GM21423 (cell line): ENCODE data around the gene OR2T1.
"Not testable (repeated sequence)": the region's sequence is repeated elsewhere in the genome, so short reads cannot be mapped to it uniquely, and the experiment has no call there.

Source experiments
- ATAC-seq: cut with Tn5 transposase; IDR thresholded peaks from one replicate; pipeline ENCODE4 v1.9.1; 2021; ENCODE audit warnings: mild to moderate bottlenecking, moderate library complexity; ENCODE audit not compliant: unreplicated experiment

OR2T1 gene, protein sequence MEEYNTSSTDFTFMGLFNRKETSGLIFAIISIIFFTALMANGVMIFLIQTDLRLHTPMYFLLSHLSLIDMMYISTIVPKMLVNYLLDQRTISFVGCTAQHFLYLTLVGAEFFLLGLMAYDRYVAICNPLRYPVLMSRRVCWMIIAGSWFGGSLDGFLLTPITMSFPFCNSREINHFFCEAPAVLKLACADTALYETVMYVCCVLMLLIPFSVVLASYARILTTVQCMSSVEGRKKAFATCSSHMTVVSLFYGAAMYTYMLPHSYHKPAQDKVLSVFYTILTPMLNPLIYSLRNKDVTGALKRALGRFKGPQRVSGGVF

DNA sequence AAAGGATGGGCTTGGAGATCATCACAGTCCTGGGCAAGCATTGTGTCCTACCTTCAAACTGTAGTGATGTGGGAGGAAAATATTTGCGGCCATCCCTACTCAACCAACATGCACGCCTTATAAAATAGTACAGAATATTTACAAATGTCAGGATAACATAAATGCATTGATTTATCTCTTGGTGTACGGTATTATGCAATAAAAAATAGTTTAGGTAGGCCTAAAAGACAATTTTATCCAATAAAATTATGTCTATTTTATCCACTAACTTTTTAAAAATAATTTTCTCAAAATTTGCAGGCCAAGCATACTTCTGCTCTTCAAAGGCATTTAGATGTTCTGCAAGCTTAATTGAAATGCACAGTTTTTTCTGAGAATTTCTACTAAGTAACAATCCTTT is at the start of gene OR2T1:
Gene OR2T1, plus strand, starts transcription at position 301 of the 400 bp plus-strand sequence. CDS start 3,100 bp downstream, outside the sequence.
- no peak for ATAC-seq

- ATAC-seq: no peak
Observed at GRCh38 chr1:248359415-248359814, 43.4 kb upstream of the OR2T1 start.

DNA sequence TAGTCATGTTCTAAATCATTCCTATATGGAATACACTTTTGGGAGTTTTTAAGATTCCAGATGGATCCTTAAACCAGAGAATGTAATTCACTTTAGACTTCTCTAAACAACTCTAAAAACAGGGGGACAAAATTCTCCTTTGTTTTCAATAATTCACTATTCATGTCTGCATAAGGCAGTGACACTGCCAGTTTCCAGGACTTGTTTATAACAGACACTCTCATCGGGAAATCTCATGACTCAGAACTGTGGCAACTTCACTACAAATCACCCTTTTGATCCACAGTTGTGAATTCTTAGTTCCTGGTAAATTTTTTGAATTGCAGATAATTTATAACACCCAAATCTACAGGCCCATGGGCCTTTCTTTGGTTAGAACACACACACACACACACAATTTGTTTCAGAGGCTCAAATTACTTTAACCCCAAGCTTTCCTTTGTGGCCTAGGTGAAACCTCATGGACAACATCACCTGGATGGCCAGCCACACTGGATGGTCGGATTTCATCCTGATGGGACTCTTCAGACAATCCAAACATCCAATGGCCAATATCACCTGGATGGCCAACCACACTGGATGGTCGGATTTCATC is 41.6 kb upstream of the OR2T1 start, which contains the start of gene OR2T4:
Gene OR2T4, plus strand, starts transcription at position 545 of the 595 bp plus-strand sequence. Its CDS starts 0 bp downstream, at position 545.
- no peak for ATAC-seq

GRCh38 chr1:248366609-248367008 is 36.2 kb upstream of the OR2T1 start:
- no peak for ATAC-seq

DNA sequence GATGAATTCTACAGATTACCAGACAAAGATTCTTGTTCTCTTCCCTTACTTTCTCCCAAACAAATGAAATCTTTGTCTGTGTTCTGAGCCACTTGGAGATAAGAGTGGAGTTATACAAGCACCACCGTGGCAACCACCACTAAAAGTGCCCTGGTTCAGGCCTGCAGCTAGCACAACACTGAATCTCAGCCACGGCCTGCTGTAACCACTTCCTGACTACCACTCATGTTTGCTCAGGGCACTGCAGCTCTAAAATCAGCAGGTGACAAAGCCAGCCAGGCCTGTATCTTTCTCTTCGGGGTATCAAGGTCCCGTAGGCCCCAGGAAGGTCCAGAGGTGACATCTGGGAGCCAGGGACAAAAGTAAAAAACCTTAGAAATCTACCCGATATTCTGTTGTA is 30.5 kb upstream of the OR2T1 start:
- no peak for ATAC-seq

GRCh38 chr1:248373761-248374160 is 29.1 kb upstream of the OR2T1 start:
- no peak for ATAC-seq

GRCh38 chr1:248375446-248375845 is 27.4 kb upstream of the OR2T1 start, which contains the start of gene OR2T6:
Gene OR2T6, plus strand, starts transcription at chr1:248375746. Its CDS starts 11,863 bp downstream, at chr1:248387609.
- ATAC-seq: no peak

DNA sequence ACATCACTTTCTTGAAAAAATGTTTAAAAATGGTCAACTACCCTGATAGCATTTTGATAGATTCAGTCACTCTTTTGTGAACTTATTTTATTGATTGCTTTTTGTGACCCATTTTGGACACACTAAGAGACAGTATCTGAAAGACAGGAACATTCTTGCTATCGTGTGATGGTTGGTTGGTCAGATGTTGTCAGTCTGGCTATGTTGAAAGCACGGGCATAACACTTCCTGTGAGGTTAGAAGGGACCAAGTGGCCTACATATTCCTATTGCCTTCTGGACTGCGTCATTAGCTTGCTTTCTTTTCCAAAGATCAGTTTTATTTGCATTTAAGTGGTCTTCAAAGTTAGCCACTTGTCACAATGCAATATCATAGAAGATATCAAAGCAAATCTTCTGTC is 25.9 kb upstream of the OR2T1 start:
- ATAC-seq: no peak

GRCh38 chr1:248380854-248381253 is 22.0 kb upstream of the OR2T1 start:
- ATAC-seq: no peak

- no peak for ATAC-seq
Observed at GRCh38 chr1:248388426-248388825, 14.4 kb upstream of the OR2T1 start.

GRCh38 chr1:248393050-248393449 is 9.8 kb upstream of the OR2T1 start:
- ATAC-seq: no peak

DNA sequence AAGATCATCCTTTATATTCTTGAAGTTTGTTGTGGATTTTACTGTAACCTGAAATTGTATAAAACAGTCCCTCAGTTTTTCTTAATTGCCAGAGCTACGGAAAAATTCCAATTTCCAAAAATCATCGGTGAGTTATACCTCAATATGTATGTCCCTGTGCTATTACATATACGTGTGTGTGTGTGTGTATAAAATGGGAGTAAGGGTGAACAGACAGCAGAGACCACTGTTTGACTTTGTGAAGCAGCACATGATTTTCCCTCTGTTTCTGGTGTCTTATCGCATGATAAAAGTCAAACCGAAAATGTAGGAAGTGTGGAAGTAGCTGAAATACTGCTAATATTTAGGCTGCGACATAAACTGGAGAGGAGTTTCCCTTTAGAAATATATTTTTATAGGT is 1.2 kb downstream of the OR2T1 start:
- no peak for ATAC-seq

DNA sequence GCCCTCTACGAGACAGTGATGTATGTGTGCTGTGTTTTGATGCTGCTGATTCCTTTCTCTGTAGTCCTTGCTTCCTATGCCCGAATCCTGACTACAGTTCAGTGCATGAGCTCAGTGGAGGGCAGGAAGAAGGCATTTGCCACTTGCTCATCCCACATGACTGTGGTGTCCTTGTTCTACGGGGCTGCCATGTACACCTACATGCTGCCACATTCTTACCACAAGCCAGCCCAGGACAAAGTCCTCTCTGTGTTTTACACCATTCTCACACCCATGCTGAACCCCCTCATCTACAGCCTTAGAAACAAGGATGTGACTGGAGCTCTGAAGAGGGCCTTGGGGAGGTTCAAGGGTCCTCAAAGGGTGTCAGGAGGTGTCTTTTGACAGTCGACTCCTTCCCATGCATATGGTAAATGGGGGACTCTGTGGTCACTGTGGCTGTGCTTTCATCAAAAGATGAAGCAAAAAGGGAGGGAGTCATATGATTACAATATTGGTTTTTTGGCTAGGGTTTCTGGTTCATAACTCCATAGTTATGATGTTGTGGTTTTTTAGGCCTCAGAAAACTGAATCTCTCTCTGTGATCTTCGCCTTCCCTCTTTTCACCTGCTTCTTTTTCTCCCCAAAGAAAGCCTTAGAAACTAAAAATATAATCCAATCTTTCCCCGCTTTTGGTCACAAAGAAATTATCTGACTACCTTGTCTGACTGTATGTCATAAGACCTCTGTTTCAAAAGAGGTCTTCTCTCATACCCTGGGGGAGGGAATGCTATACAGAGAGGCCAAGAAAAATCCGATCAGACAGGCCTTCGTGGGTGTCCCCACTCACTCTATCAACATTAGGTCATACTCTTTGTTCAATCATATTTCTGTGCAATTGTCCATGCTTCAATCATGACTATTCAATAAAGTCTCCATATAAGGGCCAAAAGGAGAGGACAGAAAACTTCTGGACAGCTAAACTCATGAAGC is 4.2 kb downstream of the OR2T1 start:
- no peak for ATAC-seq

GRCh38 chr1:248416226-248416625 is 13.4 kb downstream of the OR2T1 start:
- ATAC-seq: no peak

- no peak for ATAC-seq
Observed at GRCh38 chr1:248417854-248418253, 15.0 kb downstream of the OR2T1 start.

DNA sequence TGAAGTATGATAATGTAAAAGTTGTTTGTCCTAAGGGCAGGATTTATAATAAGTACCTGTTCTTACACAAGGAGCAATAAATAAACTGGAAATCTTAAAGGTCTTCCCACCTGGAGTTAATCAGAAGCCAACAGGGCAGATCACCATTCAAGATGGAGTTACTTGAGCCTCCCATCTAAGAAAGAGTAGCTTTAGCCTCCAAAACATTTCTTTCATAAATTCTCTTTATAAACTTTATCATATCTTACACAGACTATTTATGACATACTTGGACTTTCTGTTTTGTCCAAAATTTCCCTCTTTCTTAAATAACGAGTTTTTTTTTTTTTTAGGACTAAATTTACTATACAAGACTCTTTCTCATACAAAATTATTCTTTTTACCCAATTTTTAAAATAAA is 18.5 kb downstream of the OR2T1 start:
- no peak for ATAC-seq

- peak; percentile 60 for ATAC-seq
Observed at GRCh38 chr1:248427526-248428191, 24.8 kb downstream of the OR2T1 start.

DNA sequence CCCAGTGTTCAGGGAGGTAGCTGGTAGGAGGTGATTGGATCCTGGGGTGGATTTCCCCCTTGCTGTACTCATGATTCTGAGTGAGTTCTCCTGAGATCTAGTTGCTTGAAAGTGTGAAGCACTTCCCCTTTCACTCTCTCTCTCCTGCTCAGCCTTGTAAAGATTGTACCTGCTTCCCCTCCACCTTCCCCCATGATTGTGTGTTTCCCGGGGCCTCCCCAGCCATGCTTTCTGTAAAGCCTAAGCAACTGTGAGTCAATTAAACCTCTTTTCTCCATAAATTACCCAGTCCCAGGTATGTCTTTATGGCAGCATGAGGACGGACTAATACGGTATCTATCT is 25.3 kb downstream of the OR2T1 start:
- ATAC-seq: peak; percentile 95

DNA sequence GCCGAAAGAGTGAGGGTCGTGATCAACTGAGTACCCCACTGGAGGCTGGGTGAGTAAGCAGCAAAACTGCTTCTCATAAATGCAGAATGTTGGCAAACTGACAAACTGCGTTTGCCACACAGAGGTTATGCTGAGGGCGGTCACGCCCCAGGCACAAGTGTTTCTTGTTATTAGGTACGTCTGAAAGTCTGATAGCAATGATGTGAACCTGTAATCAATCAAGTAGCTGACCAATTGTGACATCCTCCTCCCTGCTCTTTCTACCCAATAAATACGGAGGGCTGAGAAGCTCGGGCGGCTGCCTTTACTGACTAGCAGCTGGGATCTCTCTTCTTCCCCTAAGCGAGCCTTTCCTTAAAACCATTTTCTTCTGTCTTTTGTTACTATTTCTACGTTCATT is 28.8 kb downstream of the OR2T1 start:
- ATAC-seq: not testable (repeated sequence)

- ATAC-seq: not testable (repeated sequence)
Observed at GRCh38 chr1:248432201-248432600, 29.4 kb downstream of the OR2T1 start.
